ENCODE measurements around the gene RFPL3. TPM values are rescaled to one million over a fixed set of nuclear protein-coding genes. Genes with fewer than 3 reads are reported as not detected.

Gene RFPL3
- total and polyA plus RNA-seq, 2 of the 13 experiments (the other 11 are each of a cell fraction or from before 2014, with no cell fraction given) = not detected

GRCh38 chr22:32323513-32324164 is 34.0 kb upstream of the RFPL3 start (continued):
- TF ChIP-seq ZNF318 (CRISPR knock-in tag; IDR thresholded peaks at IDR 0.05) (no peak), GMEB2 (CRISPR knock-in tag; IDR thresholded peaks at IDR 0.05; ENCODE audit: low read depth) (no peak), MLLT10 (CRISPR knock-in tag; IDR thresholded peaks at IDR 0.05) (no peak), DRAP1 (CRISPR knock-in tag; IDR thresholded peaks at IDR 0.05) (no peak), MZF1 (CRISPR knock-in tag; IDR thresholded peaks at IDR 0.05; ENCODE audit: borderline replicate concordance) (no peak)

All from HepG2 (cell line).